Rectal smooth muscle tissue (tissue), 1 donor: Measurements from ENCODE around the gene BPTF.
"Not testable (repeated sequence)": the region's sequence is repeated elsewhere in the genome, so short reads cannot be mapped to it uniquely, and the experiment has no call there.

Experiments used
- H3K27ac ChIP-seq: one replicate; pipeline ENCODE4 v1.7.0; 2013; ENCODE audit warnings: low read depth, low read length, inconsistent platforms
- H3K27me3 ChIP-seq: one replicate; pipeline ENCODE4 v1.7.0; 2013; ENCODE audit warnings: low read length; ENCODE audit not compliant: control insufficient read depth, insufficient read depth
- H3K36me3 ChIP-seq: one replicate; pipeline ENCODE4 v1.7.0; 2013; ENCODE audit warnings: low read length; ENCODE audit not compliant: control insufficient read depth, insufficient read depth
- H3K4me1 ChIP-seq: one replicate; pipeline ENCODE4 v1.7.0; 2013; ENCODE audit warnings: low read length; ENCODE audit not compliant: control insufficient read depth, insufficient read depth
- H3K4me3 ChIP-seq: one replicate; pipeline ENCODE4 v1.7.0; 2013; ENCODE audit warnings: low read length
- H3K9ac ChIP-seq: one replicate; pipeline ENCODE4 v1.7.0; 2013; ENCODE audit warnings: low read length

Gene BPTF

DNA sequence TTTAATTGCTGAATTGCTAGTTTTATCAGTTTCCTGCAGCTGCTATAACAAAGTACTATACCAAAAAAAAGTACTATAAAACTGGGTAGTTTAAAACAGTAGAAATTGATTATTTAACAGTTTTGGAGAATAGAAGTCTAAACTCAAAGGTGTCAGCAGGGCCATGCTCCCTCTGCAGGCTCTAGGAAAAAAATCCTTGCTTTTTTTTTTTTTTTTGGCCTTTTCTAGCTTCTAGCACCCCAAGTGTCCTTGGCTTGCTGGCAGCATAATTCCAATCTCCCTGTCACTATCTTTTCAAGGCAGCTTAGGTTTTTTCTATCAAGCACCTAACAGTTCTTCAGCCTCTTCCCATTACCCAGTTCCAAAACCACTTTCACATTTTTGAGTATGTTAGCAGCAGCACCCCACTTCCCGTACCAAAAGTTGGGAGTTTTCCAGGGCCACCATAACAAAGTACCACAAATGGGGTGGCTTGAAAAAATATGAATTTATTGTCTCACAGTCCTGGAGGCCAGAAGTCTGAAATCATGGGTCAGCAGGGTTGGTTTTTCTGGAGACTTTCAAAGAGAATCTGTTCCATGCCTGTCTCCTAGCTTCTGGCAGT, 37.4 kb downstream of the BPTF start:
- H3K4me1 ChIP-seq = no peaks in the 10 kb centered on the region
- no peak overlapping the region for H3K9ac ChIP-seq
- no peak overlapping the region for H3K4me3 ChIP-seq
- H3K27me3 ChIP-seq = no peaks in the 10 kb centered on the region
- no peak overlapping the region for H3K27ac ChIP-seq
- no peaks in the 10 kb centered on the region for H3K36me3 ChIP-seq

DNA sequence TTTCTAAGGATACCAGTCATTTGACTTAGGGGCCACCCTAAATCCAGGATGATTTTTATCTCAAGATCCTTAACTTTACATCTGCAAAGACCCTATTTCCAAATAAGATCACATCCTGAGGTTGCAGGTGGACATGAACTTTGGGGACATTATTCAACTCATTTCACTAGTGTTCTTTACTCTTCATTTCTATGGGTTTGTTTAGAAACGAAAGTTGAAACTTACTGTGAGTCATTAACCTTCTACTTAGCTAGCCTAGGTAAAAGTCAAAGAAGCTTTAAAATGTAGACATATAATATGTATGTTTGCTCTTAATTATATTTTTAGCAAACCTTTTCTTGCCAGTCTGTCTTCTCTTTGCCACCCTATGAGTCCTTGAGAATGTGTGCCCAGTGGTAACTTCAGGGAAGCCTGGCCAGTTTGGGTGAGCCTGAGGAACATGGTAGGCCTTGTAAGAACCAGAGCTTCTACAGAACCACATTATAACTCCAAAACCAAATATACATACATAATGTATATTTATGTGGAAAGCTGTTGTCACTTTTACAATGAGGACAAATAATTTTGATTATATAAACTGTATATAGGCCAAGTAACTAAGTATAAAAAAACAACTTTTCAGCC, 38.4 kb downstream of the BPTF start:
- H3K4me3 ChIP-seq = no peak overlapping the region
- no peak overlapping the region for H3K9ac ChIP-seq
- H3K27ac ChIP-seq = no peak overlapping the region
- no peaks in the 10 kb centered on the region for H3K36me3 ChIP-seq
- H3K27me3 ChIP-seq = no peaks in the 10 kb centered on the region
- no peaks in the 10 kb centered on the region for H3K4me1 ChIP-seq

DNA sequence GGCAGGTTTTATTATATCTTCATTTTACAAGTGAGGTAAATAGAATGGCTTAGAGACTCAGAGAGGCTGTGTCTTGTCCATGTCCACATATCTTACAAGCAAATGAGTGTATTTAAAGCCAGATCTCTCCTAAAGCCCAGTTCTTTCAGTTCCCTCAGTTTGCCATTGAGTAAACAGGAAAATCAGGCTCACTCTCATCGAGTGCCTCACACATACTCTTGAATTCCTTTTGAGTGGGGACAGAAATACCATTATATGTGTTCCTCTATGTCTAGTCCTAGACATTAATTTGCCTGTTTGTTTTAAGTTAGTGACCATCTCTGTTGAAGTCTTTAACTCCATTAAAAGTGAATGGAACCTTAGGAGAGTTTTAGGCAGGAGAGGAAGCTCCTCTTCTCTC, 40.1 kb downstream of the BPTF start:
- H3K27me3 ChIP-seq = no peaks in the 10 kb centered on the region
- no peaks in the 10 kb centered on the region for H3K36me3 ChIP-seq
- H3K9ac ChIP-seq = no peak overlapping the region
- no peaks in the 10 kb centered on the region for H3K4me1 ChIP-seq
- no peak overlapping the region for H3K27ac ChIP-seq
- H3K4me3 ChIP-seq = no peak overlapping the region

DNA sequence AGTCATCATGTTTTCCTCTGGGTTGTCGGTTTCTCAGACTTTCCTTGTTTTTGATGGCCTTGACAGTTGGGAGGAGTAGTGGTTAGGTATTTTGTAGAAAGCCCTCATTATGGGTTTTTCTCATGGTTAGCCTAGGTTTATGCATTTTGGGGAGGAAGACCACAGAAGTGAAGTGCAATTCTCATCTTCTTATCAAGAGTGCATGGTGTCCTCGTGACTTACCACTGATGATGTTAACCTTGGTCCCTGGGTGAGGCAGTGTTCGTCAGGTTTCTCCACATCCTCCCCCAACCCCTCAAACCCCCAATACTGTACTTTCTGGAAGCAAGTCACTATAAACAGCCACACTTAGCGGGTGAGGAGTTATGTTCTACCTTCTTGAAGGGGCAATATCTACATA, 42.3 kb downstream of the BPTF start:
- Histone ChIP-seq H3K27ac (no peak overlapping the region), H3K27me3 (no peaks in the 10 kb centered on the region), H3K36me3 (no peaks in the 10 kb centered on the region), H3K9ac (no peak overlapping the region), H3K4me1 (no peaks in the 10 kb centered on the region), H3K4me3 (no peak overlapping the region)

GRCh38 chr17:67868176-67868575, 42.9 kb downstream of the BPTF start:
- Histone ChIP-seq H3K9ac (no peak overlapping the region), H3K4me1 (no peaks in the 10 kb centered on the region), H3K36me3 (no peaks in the 10 kb centered on the region), H3K27me3 (no peaks in the 10 kb centered on the region), H3K27ac (no peak overlapping the region), H3K4me3 (no peak overlapping the region)

DNA sequence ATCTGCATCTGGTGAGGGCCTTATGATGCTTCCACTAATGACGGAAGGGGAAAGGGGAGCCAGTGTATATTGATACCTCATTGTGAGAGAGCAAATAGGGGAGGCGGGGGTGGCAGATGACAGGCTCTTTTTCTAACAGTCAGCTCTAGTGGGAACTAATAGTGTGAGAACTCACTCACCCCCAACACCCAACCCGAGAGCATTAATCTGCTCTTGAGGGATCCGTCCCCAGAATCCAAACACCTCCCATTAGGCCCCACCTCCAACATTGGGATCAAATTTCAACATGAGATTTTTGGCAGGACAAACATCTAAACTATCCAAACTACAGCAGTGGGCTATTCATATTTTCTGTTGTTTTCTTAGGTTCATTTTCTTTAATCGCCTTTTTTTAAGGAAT, 54.4 kb downstream of the BPTF start:
- Histone ChIP-seq H3K4me3 (no peak overlapping the region), H3K9ac (no peak overlapping the region), H3K27ac (no peak overlapping the region), H3K27me3 (no peaks in the 10 kb centered on the region), H3K36me3 (no peaks in the 10 kb centered on the region), H3K4me1 (no peaks in the 10 kb centered on the region)

- H3K27me3 ChIP-seq = no peaks in the 10 kb centered on the region
- H3K27ac ChIP-seq = no peak overlapping the region
- no peaks in the 10 kb centered on the region for H3K4me1 ChIP-seq
- H3K36me3 ChIP-seq = no peaks in the 10 kb centered on the region
- H3K4me3 ChIP-seq = no peak overlapping the region
- no peak overlapping the region for H3K9ac ChIP-seq
Observed at GRCh38 chr17:67881083-67881482, 55.8 kb downstream of the BPTF start.

DNA sequence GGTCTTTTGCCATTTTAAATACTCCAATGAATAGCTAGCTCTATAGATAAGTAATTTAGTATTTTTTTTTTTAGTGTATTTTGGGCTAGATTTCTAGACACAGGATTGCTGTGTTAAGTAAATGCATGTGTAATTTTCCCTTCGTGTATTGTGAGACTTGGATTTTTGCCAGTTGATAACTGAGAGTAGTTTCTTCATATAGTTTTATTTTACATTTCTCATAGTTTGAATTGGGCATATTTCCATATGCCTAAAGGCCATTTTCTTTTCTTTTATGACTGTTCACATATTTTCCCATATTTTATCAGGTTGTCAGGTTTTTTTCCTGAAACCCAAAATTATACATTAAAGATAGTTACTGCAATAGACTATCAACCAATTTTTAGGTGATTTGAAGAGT, 59.4 kb downstream of the BPTF start:
- H3K27ac ChIP-seq = no peak overlapping the region
- H3K4me1 ChIP-seq = no peaks in the 10 kb centered on the region
- no peaks in the 10 kb centered on the region for H3K27me3 ChIP-seq
- peaks cover 2% of the 10 kb centered on the region for H3K36me3 ChIP-seq
- no peak overlapping the region for H3K9ac ChIP-seq
- no peak overlapping the region for H3K4me3 ChIP-seq

DNA sequence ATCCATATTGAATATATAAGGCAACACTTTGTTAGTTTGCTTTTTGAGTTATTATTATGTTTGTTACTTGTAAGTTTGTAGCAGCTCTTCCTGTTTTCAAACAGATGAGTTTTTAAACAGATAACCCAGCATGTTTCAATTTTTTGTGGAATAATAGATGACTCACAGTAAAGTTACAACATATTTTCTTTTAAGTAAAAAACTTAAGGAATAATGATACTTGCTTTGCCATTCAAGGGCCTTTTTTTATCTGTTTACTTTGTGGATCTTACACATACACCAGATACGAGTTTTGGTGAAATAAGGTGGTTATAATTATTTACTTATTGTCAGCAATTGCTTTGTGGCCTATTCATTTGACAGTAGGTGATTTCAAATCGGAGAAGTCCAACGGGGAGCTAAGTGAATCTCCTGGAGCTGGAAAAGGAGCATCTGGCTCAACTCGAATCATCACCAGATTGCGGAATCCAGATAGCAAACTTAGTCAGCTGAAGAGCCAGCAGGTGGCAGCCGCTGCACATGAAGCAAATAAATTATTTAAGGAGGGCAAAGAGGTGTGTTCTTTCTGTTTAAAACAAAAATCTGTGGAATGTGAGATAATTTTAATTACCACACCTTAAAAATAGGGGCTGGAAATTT, 66.3 kb downstream of the BPTF start:
- Histone ChIP-seq H3K4me1 (no peaks in the 10 kb centered on the region), H3K4me3 (no peak overlapping the region), H3K27me3 (no peaks in the 10 kb centered on the region), H3K27ac (no peak overlapping the region), H3K36me3 (peaks cover 6% of the 10 kb centered on the region), H3K9ac (no peak overlapping the region)

GRCh38 chr17:67902511-67903231, 77.4 kb downstream of the BPTF start:
- Histone ChIP-seq H3K4me3 (no peak overlapping the region), H3K27me3 (no peaks in the 10 kb centered on the region), H3K4me1 (no peaks in the 10 kb centered on the region), H3K27ac (no peak overlapping the region), H3K36me3 (peaks cover 19% of the 10 kb centered on the region), H3K9ac (no peak overlapping the region)

DNA sequence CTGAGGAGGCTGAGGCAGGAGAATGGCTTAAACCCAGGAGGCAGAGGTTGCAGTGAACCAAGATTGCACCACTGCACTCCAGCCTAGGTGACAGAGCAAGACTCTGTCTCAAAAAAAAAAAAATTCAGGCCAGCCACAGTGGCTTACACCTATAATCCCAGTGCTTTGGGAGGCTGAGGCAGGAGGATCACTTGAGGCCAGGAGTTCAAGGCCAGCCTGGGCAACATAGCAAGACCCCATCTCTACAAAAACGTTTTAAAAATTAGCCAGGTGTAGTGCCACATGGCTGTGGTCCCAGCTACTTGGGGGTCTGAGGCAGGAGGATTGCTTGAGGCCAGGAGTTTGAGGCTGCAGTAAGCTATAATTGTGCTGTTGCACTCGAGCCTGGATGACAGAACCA, 80.0 kb downstream of the BPTF start:
- not testable (repeated sequence) for H3K4me3 ChIP-seq

GRCh38 chr17:67910117-67910803, 85.0 kb downstream of the BPTF start:
- not testable (repeated sequence) for H3K4me1 ChIP-seq, H3K4me3 ChIP-seq, H3K27ac ChIP-seq, H3K9ac ChIP-seq, H3K27me3 ChIP-seq
- H3K36me3 ChIP-seq = peaks cover 19% of the 10 kb centered on the region

More for the DNA sequence above, 80.0 kb downstream of the BPTF start:
- H3K36me3 ChIP-seq = peaks cover 23% of the 10 kb centered on the region
- not testable (repeated sequence) for H3K27me3 ChIP-seq, H3K4me1 ChIP-seq, H3K9ac ChIP-seq, H3K27ac ChIP-seq
